Keratinocyte (primary cell): ENCODE results near the gene BICDL2.

ENCODE experiments used
- CTCF ChIP-seq, 3 experiments: IDR thresholded peaks in 1 of 3; conservative IDR thresholded peaks in 1 of 3; optimal IDR thresholded peaks in 1 of 3; 2 replicates in 2 of 3; 3 replicates in 1 of 3; pipeline versions ENCODE3 to v1.5.1; 2011; ENCODE audit warnings: low read length in 3 of 3, mild to moderate bottlenecking in 3 of 3, moderate library complexity in 2 of 3, control low read depth in 1 of 3, inconsistent platforms in 1 of 3; ENCODE audit not compliant: insufficient read depth in 2 of 3; ENCODE audit errors: extremely low read depth in 1 of 3
- EZH2 ChIP-seq: IDR thresholded peaks from one replicate; pipeline ENCODE4 v1.6.1; 2012; ENCODE audit warnings: inconsistent platforms, mild to moderate bottlenecking, low read length, moderate library complexity

GRCh38 chr16:3059723-3060242 lies 23.0 kb upstream of the BICDL2 start:
- TF ChIP-seq CTCF (optimal IDR thresholded peaks at IDR 0.05 in 1 of 3, IDR thresholded peaks at IDR 0.05 in 1 of 3, conservative IDR thresholded peaks at IDR 0.05 in 1 of 3; ENCODE audit: extremely low read depth in 1 of 3, insufficient read depth in 2 of 3, low read length in 3 of 3): no peak
- TF ChIP-seq EZH2: no peak
